Stimulated activated naive B cell treated with anti-CD40 and anti-IgM and Interleukin-4, amounts not matched to agents 10 μg/mL and 1 μg/mL and 100 μg/mL, for 72 hours (primary cell): ENCODE results near the gene MRAP2.
"Not testable (repeated sequence)": the region's sequence is repeated elsewhere in the genome, so short reads cannot be mapped to it uniquely, and the experiment has no call there.

Experiments
- ATAC-seq, 2 donors: fragments of 150-1000 bp; cut with Tn5 transposase; replicated peaks; 2 replicates each; pipeline ENCODE4 v1.10.0; 2021; ENCODE audit warnings: moderate library complexity in 1 of 2
- DNase-seq: peaks from one replicate; pipeline ENCODE4 v3.0.0; 2021
- H3K27ac Mint-ChIP-seq: one replicate; pipeline ENCODE4 v1.8.0; 2022; ENCODE audit warnings: mild to moderate bottlenecking, mixed read lengths
- H3K27me3 Mint-ChIP-seq, 2 donors: one replicate each; pipeline ENCODE4 v1.8.0; 2022; ENCODE audit warnings: mixed read lengths in 2 of 2
- H3K36me3 Mint-ChIP-seq, 2 donors: one replicate each; pipeline ENCODE4 v1.8.0; 2022; ENCODE audit warnings: mixed read lengths in 2 of 2, mild to moderate bottlenecking in 1 of 2
- H3K4me1 Mint-ChIP-seq, 2 donors: one replicate each; pipeline ENCODE4 v1.8.0; 2022; ENCODE audit warnings: mixed read lengths in 2 of 2, mild to moderate bottlenecking in 1 of 2
- H3K4me3 Mint-ChIP-seq, 2 donors: one replicate each; pipeline ENCODE4 v1.8.0; 2022; ENCODE audit warnings: mild to moderate bottlenecking in 2 of 2, mixed read lengths in 2 of 2, moderate library complexity in 1 of 2
- H3K9me3 Mint-ChIP-seq, 2 donors: one replicate each; pipeline ENCODE4 v1.8.0; 2022; ENCODE audit warnings: mixed read lengths in 2 of 2, mild to moderate bottlenecking in 1 of 2

Gene MRAP2

GRCh38 chr6:84050408-84050807 is 16.8 kb downstream of the MRAP2 start:
- H3K27ac Mint-ChIP-seq: no peak overlapping the region
- H3K4me3 Mint-ChIP-seq: no peak overlapping the region
- ATAC-seq: no peak
- peaks cover 2 to 4% of the 10 kb centered on the region in 2 donors for H3K9me3 Mint-ChIP-seq
- no peaks in the 10 kb centered on the region for H3K4me1 Mint-ChIP-seq
- peaks cover 4 to 10% of the 10 kb centered on the region in 2 donors for H3K27me3 Mint-ChIP-seq
- no peaks in the 10 kb centered on the region for H3K36me3 Mint-ChIP-seq
- no peak for DNase-seq

GRCh38 chr6:84052204-84052882 is 18.8 kb downstream of the MRAP2 start:
- Mint-ChIP-seq H3K27ac (no peak overlapping the region), H3K9me3 (peaks cover 2 to 4% of the 10 kb centered on the region in 2 donors), H3K27me3 (peaks cover 4 to 10% of the 10 kb centered on the region in 2 donors), H3K4me3 (no peak overlapping the region), H3K36me3 (no peaks in the 10 kb centered on the region), H3K4me1 (no peaks in the 10 kb centered on the region)
- ATAC-seq (peak in 1 of 2 donors; percentile 34), DNase-seq (no peak)

- Mint-ChIP-seq H3K9me3 (peaks cover 2 to 4% of the 10 kb centered on the region in 2 donors), H3K27me3 (peaks cover 4 to 10% of the 10 kb centered on the region in 2 donors), H3K36me3 (no peaks in the 10 kb centered on the region), H3K4me3 (no peak overlapping the region), H3K4me1 (no peaks in the 10 kb centered on the region), H3K27ac (no peak overlapping the region)
- ATAC-seq: no peak
- DNase-seq: no peak
These were observed 19.3 kb downstream of the MRAP2 start for GRCh38 chr6:84052883-84053241.

- ATAC-seq: no peak
- H3K27me3 Mint-ChIP-seq: peaks cover 4 to 10% of the 10 kb centered on the region in 2 donors
These were observed 22.1 kb downstream of the MRAP2 start for GRCh38 chr6:84055647-84056046.

GRCh38 chr6:84057908-84058307 is 24.3 kb downstream of the MRAP2 start:
- H3K27me3 Mint-ChIP-seq: no peaks in the 10 kb centered on the region
- no peak overlapping the region for H3K27ac Mint-ChIP-seq
- no peak for DNase-seq

More at GRCh38 chr6:84055647-84056046, 22.1 kb downstream of the MRAP2 start:
- Mint-ChIP-seq H3K27ac (no peak overlapping the region), H3K36me3 (no peaks in the 10 kb centered on the region), H3K4me1 (no peaks in the 10 kb centered on the region), H3K9me3 (peaks cover 0 to 2% of the 10 kb centered on the region in 2 donors), H3K4me3 (no peak overlapping the region)
- DNase-seq: no peak

GRCh38 chr6:84059082-84059481 is 25.5 kb downstream of the MRAP2 start:
- no peak for DNase-seq
- Mint-ChIP-seq H3K27me3 (no peaks in the 10 kb centered on the region), H3K4me1 (no peaks in the 10 kb centered on the region), H3K9me3 (no peaks in the 10 kb centered on the region), H3K27ac (no peak overlapping the region), H3K36me3 (no peaks in the 10 kb centered on the region), H3K4me3 (no peak overlapping the region)
- ATAC-seq: no peak

More at GRCh38 chr6:84057908-84058307, 24.3 kb downstream of the MRAP2 start:
- Mint-ChIP-seq H3K9me3 (no peaks in the 10 kb centered on the region), H3K4me3 (no peak overlapping the region), H3K36me3 (no peaks in the 10 kb centered on the region), H3K4me1 (no peaks in the 10 kb centered on the region)
- no peak for ATAC-seq

- Mint-ChIP-seq H3K4me3 (no peak overlapping the region), H3K27me3 (no peaks in the 10 kb centered on the region), H3K9me3 (peaks cover 0 to 3% of the 10 kb centered on the region in 2 donors), H3K4me1 (no peaks in the 10 kb centered on the region), H3K36me3 (no peaks in the 10 kb centered on the region), H3K27ac (no peak overlapping the region)
- no peak for ATAC-seq
- no peak for DNase-seq
These were observed 27.6 kb downstream of the MRAP2 start for GRCh38 chr6:84061174-84061573.

GRCh38 chr6:84061613-84062398 is 28.2 kb downstream of the MRAP2 start:
- no peak overlapping the region for H3K27ac Mint-ChIP-seq
- H3K4me3 Mint-ChIP-seq: no peak overlapping the region
- no peak for ATAC-seq
- H3K9me3 Mint-ChIP-seq: peaks cover 0 to 3% of the 10 kb centered on the region in 2 donors
- H3K36me3 Mint-ChIP-seq: no peaks in the 10 kb centered on the region
- H3K27me3 Mint-ChIP-seq: no peaks in the 10 kb centered on the region
- no peaks in the 10 kb centered on the region for H3K4me1 Mint-ChIP-seq
- no peak for DNase-seq

- Mint-ChIP-seq H3K4me3 (no peak overlapping the region), H3K4me1 (no peaks in the 10 kb centered on the region), H3K36me3 (no peaks in the 10 kb centered on the region), H3K27ac (no peak overlapping the region), H3K9me3 (peaks cover 0 to 3% of the 10 kb centered on the region in 2 donors), H3K27me3 (no peaks in the 10 kb centered on the region)
- DNase-seq (no peak), ATAC-seq (no peak)
These were observed 29.1 kb downstream of the MRAP2 start for GRCh38 chr6:84062519-84063154.

- DNase-seq (no peak), ATAC-seq (no peak)
- Mint-ChIP-seq H3K4me3 (no peak overlapping the region), H3K27ac (no peak overlapping the region), H3K27me3 (no peaks in the 10 kb centered on the region), H3K4me1 (no peaks in the 10 kb centered on the region), H3K9me3 (peaks cover 0 to 6% of the 10 kb centered on the region in 2 donors), H3K36me3 (no peaks in the 10 kb centered on the region)
These were observed 32.2 kb downstream of the MRAP2 start for GRCh38 chr6:84065693-84066290.

GRCh38 chr6:84066536-84066935 is 33.0 kb downstream of the MRAP2 start:
- no peaks in the 10 kb centered on the region for H3K4me1 Mint-ChIP-seq
- no peak overlapping the region for H3K27ac Mint-ChIP-seq
- no peaks in the 10 kb centered on the region for H3K27me3 Mint-ChIP-seq
- peaks cover 2 to 13% of the 10 kb centered on the region in 2 donors for H3K9me3 Mint-ChIP-seq
- DNase-seq (no peak), ATAC-seq (no peak)
- no peak overlapping the region for H3K4me3 Mint-ChIP-seq
- no peaks in the 10 kb centered on the region for H3K36me3 Mint-ChIP-seq

GRCh38 chr6:84068873-84069272 is 35.3 kb downstream of the MRAP2 start:
- H3K4me3 Mint-ChIP-seq: not testable (repeated sequence)

GRCh38 chr6:84072442-84072997 is 38.9 kb downstream of the MRAP2 start:
- no peaks in the 10 kb centered on the region for H3K4me1 Mint-ChIP-seq
- DNase-seq (no peak), ATAC-seq (no peak)
- no peak overlapping the region for H3K27ac Mint-ChIP-seq
- peaks cover 0 to 5% of the 10 kb centered on the region in 2 donors for H3K27me3 Mint-ChIP-seq
- no peaks in the 10 kb centered on the region for H3K36me3 Mint-ChIP-seq
- no peak overlapping the region for H3K4me3 Mint-ChIP-seq
- H3K9me3 Mint-ChIP-seq: peaks cover 7 to 15% of the 10 kb centered on the region in 2 donors

More at GRCh38 chr6:84068873-84069272, 35.3 kb downstream of the MRAP2 start:
- H3K27ac Mint-ChIP-seq, H3K4me1 Mint-ChIP-seq, DNase-seq, ATAC-seq, H3K27me3 Mint-ChIP-seq, H3K36me3 Mint-ChIP-seq: not testable (repeated sequence)
- peaks cover 7 to 17% of the 10 kb centered on the region in 2 donors for H3K9me3 Mint-ChIP-seq
